IPS-20b (cell line): ENCODE measurements around the gene RETNLB.

Source experiments
- H3K27ac ChIP-seq: one replicate; pipeline ENCODE4 v1.5.1; 2013; ENCODE audit warnings: low read length
- H3K27me3 ChIP-seq: 2 replicates; pipeline ENCODE4 v1.6.1; 2013; ENCODE audit warnings: mild to moderate bottlenecking, low read length, inconsistent platforms; ENCODE audit not compliant: insufficient read depth
- H3K36me3 ChIP-seq: 2 replicates; pipeline ENCODE4 v1.6.1; 2013; ENCODE audit warnings: low read depth, mild to moderate bottlenecking, inconsistent platforms, low read length, moderate library complexity; ENCODE audit not compliant: insufficient read depth
- H3K4me1 ChIP-seq: 2 replicates; pipeline ENCODE4 v1.6.1; 2013; ENCODE audit warnings: mild to moderate bottlenecking, control low read depth, inconsistent platforms, low read length, moderate library complexity; ENCODE audit not compliant: insufficient read depth
- H3K4me3 ChIP-seq: 2 replicates; pipeline ENCODE4 v1.5.1; 2013; ENCODE audit warnings: mild to moderate bottlenecking, low read length, inconsistent platforms
- H3K9ac ChIP-seq: 2 replicates; pipeline ENCODE4 v1.6.1; 2013; ENCODE audit warnings: low read depth, mild to moderate bottlenecking, inconsistent platforms, low read length, moderate library complexity
- H3K9me3 ChIP-seq: 2 replicates; pipeline ENCODE4 v1.6.1; 2013; ENCODE audit warnings: mild to moderate bottlenecking, low read depth, low read length, inconsistent platforms; ENCODE audit not compliant: insufficient read depth

The RETNLB gene

GRCh38 chr3:108736821-108737220 is 20.4 kb downstream of the RETNLB start:
- Histone ChIP-seq H3K9me3 (no peaks in the 10 kb centered on the region), H3K27ac (no peak overlapping the region), H3K4me1 (no peaks in the 10 kb centered on the region), H3K27me3 (no peaks in the 10 kb centered on the region), H3K4me3 (no peak overlapping the region), H3K9ac (no peak overlapping the region), H3K36me3 (no peaks in the 10 kb centered on the region)

GRCh38 chr3:108728934-108729333 is 28.3 kb downstream of the RETNLB start:
- H3K9ac ChIP-seq: no peak overlapping the region
- H3K36me3 ChIP-seq: no peaks in the 10 kb centered on the region
- no peak overlapping the region for H3K4me3 ChIP-seq
- no peaks in the 10 kb centered on the region; the same call in 1 of the 2 replicates for H3K9me3 ChIP-seq
- no peaks in the 10 kb centered on the region for H3K27me3 ChIP-seq
- H3K27ac ChIP-seq: no peak overlapping the region
- H3K4me1 ChIP-seq: no peaks in the 10 kb centered on the region

GRCh38 chr3:108728105-108728504 is 29.1 kb downstream of the RETNLB start:
- H3K27me3 ChIP-seq: no peaks in the 10 kb centered on the region
- H3K27ac ChIP-seq: no peak overlapping the region
- no peak overlapping the region for H3K9ac ChIP-seq
- H3K4me1 ChIP-seq: no peaks in the 10 kb centered on the region
- no peaks in the 10 kb centered on the region for H3K36me3 ChIP-seq
- no peaks in the 10 kb centered on the region; the same call in 1 of the 2 replicates for H3K9me3 ChIP-seq
- no peak overlapping the region for H3K4me3 ChIP-seq

GRCh38 chr3:108724101-108724500 is 33.1 kb downstream of the RETNLB start:
- Histone ChIP-seq H3K27ac (no peak overlapping the region), H3K4me3 (no peak overlapping the region), H3K27me3 (no peaks in the 10 kb centered on the region), H3K9me3 (no peaks in the 10 kb centered on the region; the same call in 1 of the 2 replicates), H3K36me3 (no peaks in the 10 kb centered on the region), H3K4me1 (no peaks in the 10 kb centered on the region), H3K9ac (no peak overlapping the region)

- Histone ChIP-seq H3K9ac (no peak overlapping the region), H3K4me1 (no peaks in the 10 kb centered on the region), H3K27ac (no peak overlapping the region), H3K4me3 (no peak overlapping the region), H3K9me3 (no peaks in the 10 kb centered on the region; the same call in 1 of the 2 replicates), H3K27me3 (no peaks in the 10 kb centered on the region), H3K36me3 (no peaks in the 10 kb centered on the region)
These were observed 34.5 kb downstream of the RETNLB start for GRCh38 chr3:108722724-108723123.

- H3K4me1 ChIP-seq: no peaks in the 10 kb centered on the region
- no peak overlapping the region for H3K9ac ChIP-seq
- no peak overlapping the region for H3K27ac ChIP-seq
- no peak overlapping the region for H3K4me3 ChIP-seq
- no peaks in the 10 kb centered on the region for H3K27me3 ChIP-seq
- no peaks in the 10 kb centered on the region for H3K9me3 ChIP-seq
- H3K36me3 ChIP-seq: no peaks in the 10 kb centered on the region
These were observed 37.9 kb downstream of the RETNLB start for GRCh38 chr3:108719178-108719806.

GRCh38 chr3:108718454-108718853 is 38.8 kb downstream of the RETNLB start:
- no peaks in the 10 kb centered on the region for H3K4me1 ChIP-seq
- no peaks in the 10 kb centered on the region for H3K36me3 ChIP-seq
- no peak overlapping the region for H3K9ac ChIP-seq
- H3K4me3 ChIP-seq: no peak overlapping the region
- no peaks in the 10 kb centered on the region for H3K9me3 ChIP-seq
- no peaks in the 10 kb centered on the region for H3K27me3 ChIP-seq
- H3K27ac ChIP-seq: no peak overlapping the region

- Histone ChIP-seq H3K9me3 (no peaks in the 10 kb centered on the region), H3K4me3 (no peak overlapping the region), H3K27ac (no peak overlapping the region), H3K9ac (no peak overlapping the region), H3K27me3 (no peaks in the 10 kb centered on the region), H3K4me1 (no peaks in the 10 kb centered on the region), H3K36me3 (no peaks in the 10 kb centered on the region)
These were observed 43.4 kb downstream of the RETNLB start for GRCh38 chr3:108713816-108714215.

- Histone ChIP-seq H3K27me3 (no peaks in the 10 kb centered on the region), H3K9me3 (no peaks in the 10 kb centered on the region), H3K9ac (no peak overlapping the region), H3K36me3 (no peaks in the 10 kb centered on the region), H3K4me1 (no peaks in the 10 kb centered on the region), H3K4me3 (no peak overlapping the region), H3K27ac (no peak overlapping the region)
These were observed 44.1 kb downstream of the RETNLB start for GRCh38 chr3:108713009-108713516.
